Fibroblast of lung (primary cell): ENCODE data around the gene RMI1. TPM values are rescaled to one million over a fixed set of nuclear protein-coding genes. Genes with fewer than 3 reads are reported as not detected.

Experiments used
- DNase-seq, 2 donors: peaks; one replicate each; pipeline versions ENCODE4 v3.0.0 to v3.0.0-alpha.2; 2010; ENCODE audit warnings: low read depth in 2 of 2
- H2AFZ ChIP-seq: 2 replicates; pipeline ENCODE4 v1.5.1; 2012; ENCODE audit warnings: low read length, control low read depth, inconsistent platforms
- H3K27ac ChIP-seq: 2 replicates; pipeline ENCODE4 v1.5.1; 2011; ENCODE audit warnings: low read length, control low read depth; ENCODE audit not compliant: insufficient read depth
- H3K27me3 ChIP-seq: 2 replicates; pipeline ENCODE4 v1.5.1; 2011; ENCODE audit warnings: mild to moderate bottlenecking, low read length; ENCODE audit not compliant: control insufficient read depth, insufficient read depth
- H3K36me3 ChIP-seq: 2 replicates; pipeline ENCODE4 v1.5.1; 2011; ENCODE audit warnings: low read length; ENCODE audit not compliant: control insufficient read depth, insufficient read depth
- H3K4me1 ChIP-seq: 2 replicates; pipeline ENCODE4 v1.5.1; 2011; ENCODE audit warnings: low read length; ENCODE audit not compliant: control insufficient read depth, insufficient read depth; ENCODE audit errors: extremely low read depth
- H3K4me2 ChIP-seq: 2 replicates; pipeline ENCODE4 v1.5.1; 2011; ENCODE audit warnings: low read length, control low read depth; ENCODE audit not compliant: insufficient read depth; ENCODE audit errors: extremely low read depth
- H3K4me3 ChIP-seq, 4 experiments: fragments of 200-600 bp in 1 of 4; sonication (generic) in 1 of 4; replicated peaks in 1 of 4; 2 replicates each; pipeline ENCODE4 v1.5.1; 2011 to 2016; ENCODE audit warnings: low read length in 4 of 4, low read depth in 3 of 4, mild to moderate bottlenecking in 3 of 4, control low read depth in 2 of 4, inconsistent platforms in 1 of 4, mixed read lengths in 1 of 4; ENCODE audit not compliant: insufficient read depth in 1 of 4; ENCODE audit errors: control extremely low read depth in 1 of 4
- H3K79me2 ChIP-seq: 2 replicates; pipeline ENCODE4 v1.5.1; 2012; ENCODE audit warnings: mild to moderate bottlenecking, low read length, inconsistent platforms; ENCODE audit not compliant: control insufficient read depth, insufficient read depth
- H3K9ac ChIP-seq: 2 replicates; pipeline ENCODE4 v1.5.1; 2011; ENCODE audit warnings: mild to moderate bottlenecking, low read length, control low read depth; ENCODE audit not compliant: insufficient read depth
- H3K9me3 ChIP-seq: 2 replicates; pipeline ENCODE4 v1.5.1; 2012; ENCODE audit warnings: low read depth, low read length; ENCODE audit not compliant: control insufficient read depth, insufficient read depth
- H4K20me1 ChIP-seq: 2 replicates; pipeline ENCODE4 v1.5.1; 2011; ENCODE audit warnings: low read length; ENCODE audit not compliant: control insufficient read depth, insufficient read depth; ENCODE audit errors: extremely low read depth
- CTCF ChIP-seq, 2 donors: IDR thresholded peaks in 1 of 2; conservative IDR thresholded peaks in 1 of 2; 1 replicate in 1 of 2; 2 replicates in 1 of 2; pipeline ENCODE4 v1.5.1; 2011 to 2012; ENCODE audit warnings: low read length in 2 of 2, control low read depth in 1 of 2, inconsistent platforms in 1 of 2, low read depth in 1 of 2, mild to moderate bottlenecking in 1 of 2
- EZH2 ChIP-seq: IDR thresholded peaks from 2 replicates; pipeline ENCODE4 v1.5.1; 2012; ENCODE audit warnings: low read length, control low read depth, mild to moderate bottlenecking; ENCODE audit errors: missing control alignments
- polyA plus RNA-seq, 2 donors: library from polyadenylated mRNA; depleted of rRNA in 1 of 2; stranded (reverse) in 1 of 2; unstranded in 1 of 2; fragments of >200 nt; gene quantifications; 2 replicates each; pipeline ENCODE4 v1.2.1, GENCODE V29; 2011 to 2012; ENCODE audit warnings: missing spikeins in 1 of 2
- total RNA-seq: library from RNA; depleted of rRNA; stranded (reverse); fragments of >200 nt; gene quantifications from 2 replicates; pipeline ENCODE4 v1.2.1, GENCODE V29; 2014

Gene RMI1
- total and polyA plus RNA-seq, 2 donors (not counting 1 experiment from before 2014, with no cell fraction given) = 2.3 to 5.0 TPM

- Histone ChIP-seq H3K9me3 (no peaks in the 10 kb centered on the region), H3K9ac (no peak overlapping the region), H3K79me2 (no peaks in the 10 kb centered on the region), H4K20me1 (no peaks in the 10 kb centered on the region), H3K27ac (no peak overlapping the region), H2AFZ (no peak overlapping the region), H3K36me3 (no peaks in the 10 kb centered on the region), H3K4me3 (no peak overlapping the region), H3K4me1 (no peaks in the 10 kb centered on the region), H3K4me2 (no peak overlapping the region), H3K27me3 (no peaks in the 10 kb centered on the region)
- no peak for TF ChIP-seq CTCF (conservative IDR thresholded peaks at IDR 0.05 in 1 of 2, IDR thresholded peaks at IDR 0.05 in 1 of 2; ENCODE audit: low read depth in 1 of 2, low read length in 2 of 2)
- no peak for TF ChIP-seq EZH2
- DNase-seq = no peak
Measured at GRCh38 chr9:84003246-84003645, 22.6 kb downstream of the RMI1 start.

- Histone ChIP-seq H3K9me3 (no peaks in the 10 kb centered on the region), H3K9ac (no peak overlapping the region), H3K27me3 (no peaks in the 10 kb centered on the region), H3K4me3 (no peak overlapping the region), H3K36me3 (no peaks in the 10 kb centered on the region), H3K27ac (no peak overlapping the region), H3K4me2 (no peak overlapping the region), H4K20me1 (no peaks in the 10 kb centered on the region), H3K79me2 (no peaks in the 10 kb centered on the region), H2AFZ (no peak overlapping the region), H3K4me1 (no peaks in the 10 kb centered on the region)
- no peak for TF ChIP-seq CTCF (conservative IDR thresholded peaks at IDR 0.05 in 1 of 2, IDR thresholded peaks at IDR 0.05 in 1 of 2; ENCODE audit: low read depth in 1 of 2, low read length in 2 of 2)
- no peak for DNase-seq
Measured at GRCh38 chr9:84007662-84008061, 27.1 kb downstream of the RMI1 start.

- H3K9ac ChIP-seq = no peak overlapping the region
- H2AFZ ChIP-seq = no peak overlapping the region
- H4K20me1 ChIP-seq = no peaks in the 10 kb centered on the region
- TF ChIP-seq CTCF (conservative IDR thresholded peaks at IDR 0.05 in 1 of 2, IDR thresholded peaks at IDR 0.05 in 1 of 2; ENCODE audit: low read depth in 1 of 2, low read length in 2 of 2) = no peak
- TF ChIP-seq EZH2 = no peak
- no peak overlapping the region for H3K27ac ChIP-seq
- H3K4me1 ChIP-seq = no peaks in the 10 kb centered on the region
- H3K27me3 ChIP-seq = no peaks in the 10 kb centered on the region
- no peaks in the 10 kb centered on the region for H3K36me3 ChIP-seq
- no peak for DNase-seq
- H3K79me2 ChIP-seq = no peaks in the 10 kb centered on the region
- no peaks in the 10 kb centered on the region for H3K9me3 ChIP-seq
- no peak overlapping the region for H3K4me3 ChIP-seq
- H3K4me2 ChIP-seq = no peak overlapping the region
Measured at GRCh38 chr9:84024041-84024575, 43.5 kb downstream of the RMI1 start.
